ENCODE measurements around the gene B4GALT1.

Gene B4GALT1

DNA sequence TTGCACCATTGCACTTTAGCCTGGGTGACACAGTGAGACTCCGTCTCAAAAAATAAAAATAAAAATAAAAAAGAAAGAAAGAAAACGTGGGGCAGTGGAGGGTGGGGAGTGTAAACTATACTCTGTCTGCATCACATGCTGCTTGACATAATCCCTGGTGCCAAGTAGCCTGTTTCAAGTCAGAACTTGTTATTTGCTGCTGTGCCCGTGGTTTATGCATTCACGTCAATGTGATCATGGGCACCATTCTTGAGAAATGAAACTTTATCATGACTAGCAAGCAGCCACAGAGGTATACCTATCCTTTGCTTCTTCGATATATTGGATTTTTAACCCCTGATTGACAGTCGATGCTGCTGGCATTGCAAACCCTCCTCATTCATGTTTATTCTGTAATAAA, 86.6 kb downstream of the B4GALT1 start:
- DNase-seq (ENCODE audit: low read depth), result no peak
- no peak overlapping the region for H3K4me3 ChIP-seq (ENCODE audit: low read length)
- TF ChIP-seq, protein P1, sequence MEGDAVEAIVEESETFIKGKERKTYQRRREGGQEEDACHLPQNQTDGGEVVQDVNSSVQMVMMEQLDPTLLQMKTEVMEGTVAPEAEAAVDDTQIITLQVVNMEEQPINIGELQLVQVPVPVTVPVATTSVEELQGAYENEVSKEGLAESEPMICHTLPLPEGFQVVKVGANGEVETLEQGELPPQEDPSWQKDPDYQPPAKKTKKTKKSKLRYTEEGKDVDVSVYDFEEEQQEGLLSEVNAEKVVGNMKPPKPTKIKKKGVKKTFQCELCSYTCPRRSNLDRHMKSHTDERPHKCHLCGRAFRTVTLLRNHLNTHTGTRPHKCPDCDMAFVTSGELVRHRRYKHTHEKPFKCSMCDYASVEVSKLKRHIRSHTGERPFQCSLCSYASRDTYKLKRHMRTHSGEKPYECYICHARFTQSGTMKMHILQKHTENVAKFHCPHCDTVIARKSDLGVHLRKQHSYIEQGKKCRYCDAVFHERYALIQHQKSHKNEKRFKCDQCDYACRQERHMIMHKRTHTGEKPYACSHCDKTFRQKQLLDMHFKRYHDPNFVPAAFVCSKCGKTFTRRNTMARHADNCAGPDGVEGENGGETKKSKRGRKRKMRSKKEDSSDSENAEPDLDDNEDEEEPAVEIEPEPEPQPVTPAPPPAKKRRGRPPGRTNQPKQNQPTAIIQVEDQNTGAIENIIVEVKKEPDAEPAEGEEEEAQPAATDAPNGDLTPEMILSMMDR (conservative IDR thresholded peaks at IDR 0.05; ENCODE audit: low read depth, low read length), result no peak

DNA sequence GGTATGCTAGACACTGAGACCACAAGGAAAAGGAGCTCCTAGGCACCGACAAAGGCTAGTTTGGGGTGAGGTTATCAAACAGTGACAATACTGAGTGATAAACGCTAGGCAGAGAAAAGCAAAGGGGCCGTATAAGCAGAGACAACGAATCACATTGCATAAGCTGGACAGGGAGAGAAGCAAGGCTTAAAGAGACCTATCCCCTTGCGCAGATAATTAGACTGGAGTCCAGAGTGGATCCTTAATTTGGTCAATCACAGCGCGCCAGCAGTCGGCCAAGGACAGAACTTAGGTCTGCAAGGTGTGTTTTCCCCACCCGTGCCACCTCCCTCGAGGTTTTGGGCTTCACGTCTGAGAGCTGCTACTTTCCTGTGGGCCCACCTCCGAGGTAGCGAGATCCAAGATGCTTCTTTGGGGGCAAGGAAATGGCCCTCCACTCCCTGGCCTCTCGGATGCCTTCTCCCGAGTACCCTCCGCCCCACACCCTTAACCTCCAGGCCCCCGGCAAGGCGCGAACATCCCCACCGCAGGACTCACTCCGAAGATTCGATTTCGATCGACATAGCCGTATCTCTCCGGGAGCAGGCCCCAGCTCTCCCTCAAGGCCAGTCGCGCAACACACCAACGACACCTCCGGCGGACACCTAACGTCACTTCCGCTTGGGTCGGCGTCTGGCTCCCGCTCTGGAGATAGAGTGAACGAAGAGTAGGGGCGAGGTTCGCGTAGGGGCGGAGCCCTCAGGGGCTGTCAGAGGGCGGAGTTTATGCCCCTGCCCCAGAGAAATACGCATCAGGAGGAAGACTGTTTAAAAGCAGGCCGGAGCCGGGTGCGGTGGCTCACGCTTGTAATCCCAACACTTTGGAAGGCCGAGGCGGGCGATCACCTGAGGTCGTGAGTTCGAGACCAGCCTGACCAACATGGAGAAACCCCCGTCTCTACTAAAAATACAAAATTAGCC, 90.8 kb downstream of the B4GALT1 start, which contains the start of gene SMU1:
Gene SMU1 (minus strand): TSS at position 629 of the 959 bp plus-strand sequence. CDS start 66 bp downstream, at position 563.
- TF ChIP-seq, protein P1 (conservative IDR thresholded peaks at IDR 0.05; ENCODE audit: low read depth, low read length), result no peak
- DNase-seq (ENCODE audit: low read depth), result peak; percentile 91
- peak within 1 kb of the TSS; percentile 95 for H3K4me3 ChIP-seq (ENCODE audit: low read length)

DNA sequence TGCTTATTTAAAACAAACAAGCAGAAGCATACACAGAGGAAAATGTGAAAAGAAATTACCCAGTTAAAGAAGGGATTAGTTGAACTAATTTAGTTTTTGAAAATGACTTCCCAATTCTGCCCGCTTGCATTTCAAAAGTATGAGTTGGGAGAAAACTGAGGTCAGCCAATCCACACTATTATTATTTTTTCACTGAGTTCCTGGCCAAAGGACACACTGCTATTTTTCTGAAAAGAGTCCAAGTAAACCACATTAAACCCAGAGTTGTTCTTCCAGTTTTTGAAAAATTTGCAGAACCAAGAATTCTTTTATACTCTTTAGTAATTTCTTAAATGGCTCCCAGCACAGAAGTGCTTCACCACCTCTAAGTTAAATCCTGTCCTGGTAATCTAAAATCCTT, 98.1 kb downstream of the B4GALT1 start:
- no peak for DNase-seq (ENCODE audit: low read depth)
- TF ChIP-seq, protein P1 (conservative IDR thresholded peaks at IDR 0.05; ENCODE audit: low read depth, low read length), result no peak
- no peak overlapping the region for H3K4me3 ChIP-seq (ENCODE audit: low read length)

DNA sequence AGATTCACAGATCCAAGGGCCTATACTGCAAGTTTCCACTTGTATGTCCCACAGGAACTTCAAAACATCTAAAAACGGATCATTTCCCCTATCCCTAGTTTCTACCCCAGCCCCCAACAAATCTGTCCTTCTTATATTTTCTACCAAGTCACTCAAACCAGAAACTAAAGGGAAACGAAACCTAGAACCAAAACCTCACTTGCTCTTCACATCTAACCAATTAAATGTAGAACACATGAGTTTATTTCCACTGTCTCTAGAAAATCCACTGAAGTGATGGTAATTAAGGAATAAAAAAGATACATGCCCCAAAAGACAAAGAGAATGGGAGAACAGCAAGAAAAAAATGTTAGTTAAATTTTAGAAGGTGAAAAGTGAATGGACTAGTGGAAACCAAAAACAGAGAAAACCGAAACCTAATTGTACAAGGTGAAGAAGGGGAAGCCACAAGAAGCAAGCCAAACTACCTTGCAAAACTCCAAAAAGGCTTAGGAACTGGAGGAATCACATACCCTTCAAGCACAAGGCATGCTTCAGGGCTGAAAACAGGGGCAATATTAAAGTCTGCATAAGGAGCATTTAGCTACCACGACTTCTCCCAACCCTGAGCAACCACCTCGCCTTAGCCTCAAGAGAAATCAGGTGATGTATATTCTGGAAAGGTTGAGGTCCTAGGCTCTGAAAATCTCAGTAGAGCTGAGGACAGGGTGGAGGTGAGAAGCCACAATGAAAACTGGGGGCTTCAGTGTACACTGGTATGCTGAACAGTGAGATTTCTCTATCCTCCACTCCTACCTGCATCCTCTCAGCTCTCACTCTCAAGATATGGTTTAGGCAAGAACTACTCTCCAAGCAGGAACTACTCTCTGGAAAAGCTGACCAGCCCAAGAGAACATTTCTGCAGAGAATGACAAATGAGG, 101.7 kb downstream of the B4GALT1 start:
- TF ChIP-seq, protein P1 (conservative IDR thresholded peaks at IDR 0.05; ENCODE audit: low read depth, low read length), result no peak
- DNase-seq (ENCODE audit: low read depth), result no peak
- H3K4me3 ChIP-seq (ENCODE audit: low read length), result no peak overlapping the region

Data from retinal pigment epithelial cell (primary cell).